Measurements from ENCODE around the gene ATP2C1. TPM values are rescaled to one million over a fixed set of nuclear protein-coding genes. Genes with fewer than 3 reads are reported as not detected.

ATP2C1 gene
- 10 to 100 TPM; 32.1 to 52.3 (median 35.0) TPM for total RNA-seq

DNA sequence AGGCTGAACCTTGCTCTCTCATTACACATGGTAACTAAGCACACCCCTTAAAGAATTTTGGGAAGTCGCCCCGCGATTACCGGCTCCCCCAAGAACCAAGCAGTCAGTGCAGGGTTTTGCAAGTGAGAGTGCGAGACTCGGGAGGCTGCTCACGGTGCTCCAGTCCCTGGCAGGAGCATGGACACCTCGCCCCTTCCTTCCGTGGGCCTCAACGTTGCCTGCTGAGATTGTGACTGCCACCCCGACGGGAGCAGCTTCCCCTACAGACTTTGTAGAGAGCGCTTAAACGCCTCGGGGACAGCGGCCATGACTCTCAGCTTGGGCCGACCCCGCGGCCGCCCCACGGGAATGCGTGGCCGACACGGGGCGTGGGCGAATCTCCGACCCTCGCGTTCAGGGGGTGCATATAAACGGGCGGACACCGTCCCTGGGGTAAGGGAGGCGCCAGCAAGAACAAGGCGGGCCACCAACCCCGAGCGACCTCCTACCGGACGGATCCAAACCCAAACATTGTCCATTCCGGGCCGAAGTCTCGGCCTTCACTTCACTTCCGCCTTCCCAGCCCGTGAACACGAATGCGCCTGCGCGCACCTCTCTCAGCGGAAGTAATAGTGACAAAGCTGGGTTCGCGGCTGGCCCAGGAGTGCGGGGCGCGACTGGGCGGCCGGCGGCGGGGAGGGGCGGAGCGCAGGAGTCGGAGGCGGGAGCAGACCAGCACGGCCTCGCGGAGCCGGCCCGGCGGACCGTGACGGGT lies at the start of gene ATP2C1:
Gene ATP2C1 (plus strand): TSS at position 709 of the 754 bp plus-strand sequence. CDS start 686 bp downstream, outside the sequence.
- H3K27ac ChIP-seq (replicated peaks in 1 of 4) = peak within 1 kb of the TSS; percentile 94 to 98 (median 96)
- no peaks in the 10 kb centered on the region for H3K9me3 ChIP-seq
- peak within 1 kb of the TSS; percentile 78 to 94 (median 90) for H3K4me3 ChIP-seq
- WGBS = 0% methylated on average over 47 of the region's 69 CpGs
- intact Hi-C loops (cut with DNase I) = loop anchor here (2.0 to 10.0 kb wide), 2 partner anchors 135 to 491 kb away; partner anchors contain the start of gene NUDT16
- no peaks in the 10 kb centered on the region for H3K27me3 ChIP-seq
- DNase-seq (ENCODE audit: extremely low spot score) = peak; percentile 97
- TF ChIP-seq EP300 (IDR thresholded peaks at IDR 0.05) (no peak), CTCF (IDR thresholded peaks at IDR 0.05) (no peak), POLR2AphosphoS5 (IDR thresholded peaks at IDR 0.05) (peak; percentile 91 to 98), POLR2A (IDR thresholded peaks at IDR 0.05; ENCODE audit: low read depth) (peak; percentile 51)
- no peaks in the 10 kb centered on the region for H3K36me3 ChIP-seq
- peaks cover 13 to 40% (median 33%) of the 10 kb centered on the region in 4 donors for H3K4me1 ChIP-seq

DNA sequence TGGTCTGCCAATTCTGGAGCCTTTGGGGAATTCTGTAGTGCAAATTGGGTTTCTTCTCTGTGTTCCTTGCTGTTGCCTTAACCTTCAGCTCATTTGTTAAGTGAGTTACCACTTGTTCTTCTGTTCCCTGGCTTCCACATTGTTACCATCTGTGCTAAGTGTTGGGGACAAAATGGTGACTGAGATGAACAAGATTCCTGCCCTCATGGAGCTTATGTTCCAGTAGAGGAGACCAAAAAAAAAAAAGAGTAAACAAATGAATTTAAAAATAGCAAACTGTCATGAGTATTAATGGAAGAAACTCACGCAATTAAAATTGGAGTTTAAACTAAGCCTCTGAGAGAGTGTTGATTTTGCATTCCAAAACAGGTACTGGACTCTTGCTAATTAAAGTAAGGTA lies 49.4 kb upstream of the ATP2C1 start:
- TF ChIP-seq POLR2AphosphoS5 (IDR thresholded peaks at IDR 0.05) = no peak
- TF ChIP-seq EP300 (IDR thresholded peaks at IDR 0.05) = no peak
- no peak for TF ChIP-seq CTCF (IDR thresholded peaks at IDR 0.05)
- TF ChIP-seq POLR2A (IDR thresholded peaks at IDR 0.05; ENCODE audit: low read depth) = no peak
- Histone ChIP-seq H3K4me3 (no peak overlapping the region), H3K9me3 (no peaks in the 10 kb centered on the region), H3K27me3 (no peaks in the 10 kb centered on the region), H3K4me1 (peaks cover 11 to 28% (median 21%) of the 10 kb centered on the region in 4 donors), H3K36me3 (no peaks in the 10 kb centered on the region), H3K27ac (replicated peaks in 1 of 4) (no peak overlapping the region)
- intact Hi-C loops (cut with DNase I) = no loop called here
- 82% methylated on average over 1 of the region's 1 CpG for WGBS
- DNase-seq (ENCODE audit: extremely low spot score) = no peak

DNA sequence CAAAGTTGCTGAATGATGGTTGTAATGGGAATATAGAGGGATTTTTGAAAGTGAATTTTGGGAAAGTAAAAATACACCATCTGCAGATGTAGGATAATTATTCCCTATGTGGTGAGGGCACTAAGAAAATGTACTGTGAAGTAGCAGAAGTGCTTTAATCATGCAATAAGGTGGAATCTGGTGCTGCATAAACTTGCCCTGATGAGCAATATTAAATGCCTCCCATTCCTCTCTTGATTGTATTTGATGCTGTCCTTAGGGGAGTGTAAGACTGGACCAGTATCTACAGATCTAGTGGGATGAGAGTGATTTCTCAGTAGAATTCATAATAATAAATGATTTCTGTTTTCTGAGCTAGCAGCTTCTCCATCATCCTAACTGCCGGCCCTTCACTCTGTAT lies 47.7 kb upstream of the ATP2C1 start:
- H3K27ac ChIP-seq (replicated peaks in 1 of 4) = no peak overlapping the region
- intact Hi-C loops (cut with DNase I) = no loop called here
- WGBS = 71% methylated on average over 1 of the region's 1 CpG

DNA sequence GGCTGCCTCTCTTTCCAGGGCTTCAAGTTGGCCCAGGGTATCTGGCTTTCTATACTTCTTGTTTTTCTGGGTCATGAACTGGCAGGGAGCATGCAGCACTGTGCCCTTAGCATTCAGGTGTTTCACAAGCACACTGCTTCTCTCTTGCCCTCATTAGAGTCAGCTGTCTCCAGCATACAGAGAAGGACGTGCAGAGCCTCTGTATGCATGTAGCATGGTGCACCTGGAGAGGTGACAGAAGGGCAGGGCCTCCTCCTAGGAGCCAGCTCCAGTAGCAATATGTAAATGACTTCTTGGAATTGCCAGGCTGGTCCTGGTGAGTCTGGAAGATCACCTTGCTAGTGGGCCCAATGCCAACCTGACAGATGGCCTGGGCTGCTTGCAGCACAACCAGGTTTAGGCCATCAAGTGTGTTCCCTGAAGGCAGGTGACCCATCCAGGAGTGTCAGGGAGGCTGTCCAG lies 44.8 kb upstream of the ATP2C1 start:
- Histone ChIP-seq H3K4me3 (no peak overlapping the region), H3K36me3 (no peaks in the 10 kb centered on the region), H3K9me3 (no peaks in the 10 kb centered on the region), H3K27me3 (no peaks in the 10 kb centered on the region), H3K27ac (replicated peaks in 1 of 4) (no peak overlapping the region), H3K4me1 (peaks cover 11 to 33% (median 16%) of the 10 kb centered on the region in 4 donors)
- intact Hi-C loops (cut with DNase I) = no loop called here
- WGBS = 0% methylated on average over 1 of the region's 1 CpG
- no peak for DNase-seq (ENCODE audit: extremely low spot score)
- TF ChIP-seq CTCF (IDR thresholded peaks at IDR 0.05) (no peak), EP300 (IDR thresholded peaks at IDR 0.05) (no peak), POLR2AphosphoS5 (IDR thresholded peaks at IDR 0.05) (no peak), POLR2A (IDR thresholded peaks at IDR 0.05; ENCODE audit: low read depth) (no peak)

More for the DNA sequence above, 47.7 kb upstream of the ATP2C1 start:
- TF ChIP-seq CTCF (IDR thresholded peaks at IDR 0.05) = no peak
- TF ChIP-seq EP300 (IDR thresholded peaks at IDR 0.05) = no peak
- TF ChIP-seq POLR2AphosphoS5 (IDR thresholded peaks at IDR 0.05) = no peak
- no peak for TF ChIP-seq POLR2A (IDR thresholded peaks at IDR 0.05; ENCODE audit: low read depth)
- no peak overlapping the region for H3K4me3 ChIP-seq
- peaks cover 11 to 35% (median 26%) of the 10 kb centered on the region in 4 donors for H3K4me1 ChIP-seq
- H3K9me3 ChIP-seq = no peaks in the 10 kb centered on the region
- no peak for DNase-seq (ENCODE audit: extremely low spot score)
- H3K36me3 ChIP-seq = no peaks in the 10 kb centered on the region
- no peaks in the 10 kb centered on the region for H3K27me3 ChIP-seq
